Limb (tissue), 2 donors: ENCODE measurements around the gene GUCY2D.

ENCODE experiments used
- DNase-seq, 2 donors: peaks; one replicate each; pipeline ENCODE4 v3.0.0-alpha.2; 2016; ENCODE audit errors: extremely low spot score in 2 of 2

GUCY2D gene

DNA sequence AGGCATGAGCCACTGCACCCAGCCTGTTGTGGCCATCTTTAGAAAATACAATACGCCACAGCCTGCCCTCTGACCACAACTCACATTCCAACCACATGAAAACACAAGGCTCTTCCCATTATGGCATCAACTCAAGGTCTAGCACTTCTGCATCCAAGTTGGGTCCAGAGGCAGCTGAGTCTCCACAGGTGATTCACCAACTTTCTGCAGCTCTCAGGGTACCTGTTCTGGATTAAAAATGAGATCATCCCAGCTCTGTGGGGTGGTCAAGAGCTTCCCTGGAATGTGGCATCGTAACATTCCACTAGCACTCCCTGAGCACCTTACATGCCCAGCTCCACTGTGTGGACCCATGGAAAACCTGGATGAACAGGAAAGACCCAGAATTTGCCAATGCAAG is 9.9 kb upstream of the GUCY2D start:
- DNase-seq = no peak

GRCh38 chr17:7992924-7993323 is 9.5 kb upstream of the GUCY2D start:
- DNase-seq = no peak

DNA sequence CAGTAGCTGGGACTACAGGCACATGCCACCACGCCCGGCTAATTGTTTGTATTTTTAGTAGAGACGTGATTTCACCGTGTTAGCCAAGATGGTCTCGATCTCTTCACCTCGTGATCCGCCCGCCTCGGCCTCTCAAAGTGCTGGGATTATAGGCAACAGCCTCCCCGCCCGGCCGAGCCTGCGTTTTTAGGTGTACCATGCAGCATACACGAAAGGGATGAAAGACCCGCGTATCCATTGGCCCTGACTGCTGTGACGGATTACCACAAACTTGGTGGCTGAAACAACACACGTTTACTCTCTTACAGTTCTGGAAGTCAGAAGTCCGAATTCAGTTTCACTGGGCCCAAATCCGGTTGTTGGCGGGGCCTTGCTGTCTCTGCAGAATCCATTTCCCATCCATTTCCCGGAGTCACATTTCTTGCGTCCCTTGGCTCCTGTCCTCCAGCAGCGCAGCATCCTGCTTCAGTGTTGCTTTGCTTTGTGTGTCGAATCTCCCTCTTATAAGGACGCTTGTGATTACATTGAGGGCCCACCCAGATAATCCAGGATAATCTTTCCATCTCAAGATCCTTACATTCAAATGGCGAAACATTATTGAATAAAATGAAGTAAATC is 8.3 kb upstream of the GUCY2D start:
- no peak for DNase-seq

DNA sequence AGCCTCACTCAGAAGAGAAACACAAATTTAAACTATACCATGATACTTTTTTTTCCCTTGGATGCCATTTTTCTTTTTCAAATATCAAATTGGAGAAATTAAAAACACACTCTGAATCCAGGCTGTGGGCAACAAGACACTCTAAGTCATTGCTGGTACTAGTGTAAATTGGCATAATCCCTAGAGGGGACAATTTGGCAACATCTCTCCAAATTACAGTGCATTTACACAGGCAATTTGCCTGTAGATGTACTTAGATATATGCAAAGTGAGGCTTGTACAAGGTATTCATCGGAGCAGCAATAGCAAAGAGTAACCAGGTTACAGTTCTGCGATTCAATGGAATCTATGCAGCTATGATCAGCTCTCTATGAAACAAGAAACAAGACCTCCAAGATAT is 6.7 kb upstream of the GUCY2D start:
- DNase-seq = no peak

DNA sequence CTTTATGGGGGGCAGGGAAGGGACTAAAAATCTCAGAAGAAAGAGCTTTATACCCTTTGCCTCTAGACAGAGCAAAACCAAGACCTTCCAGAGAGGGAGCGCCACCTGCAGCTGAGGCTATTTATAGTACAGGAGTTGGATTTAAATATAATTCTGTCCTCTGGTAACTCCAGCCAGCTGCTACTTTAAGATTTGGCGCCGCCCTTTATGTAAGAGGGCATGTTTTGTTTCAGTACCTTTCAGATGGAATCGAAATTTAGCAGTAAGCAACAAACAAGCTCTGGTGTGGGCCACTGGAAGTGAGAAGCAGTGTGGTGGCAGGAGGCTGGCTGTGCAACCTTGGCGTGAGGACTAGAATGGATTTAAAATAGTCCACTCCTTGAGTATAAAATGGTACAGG is 5.2 kb upstream of the GUCY2D start:
- no peak for DNase-seq

DNA sequence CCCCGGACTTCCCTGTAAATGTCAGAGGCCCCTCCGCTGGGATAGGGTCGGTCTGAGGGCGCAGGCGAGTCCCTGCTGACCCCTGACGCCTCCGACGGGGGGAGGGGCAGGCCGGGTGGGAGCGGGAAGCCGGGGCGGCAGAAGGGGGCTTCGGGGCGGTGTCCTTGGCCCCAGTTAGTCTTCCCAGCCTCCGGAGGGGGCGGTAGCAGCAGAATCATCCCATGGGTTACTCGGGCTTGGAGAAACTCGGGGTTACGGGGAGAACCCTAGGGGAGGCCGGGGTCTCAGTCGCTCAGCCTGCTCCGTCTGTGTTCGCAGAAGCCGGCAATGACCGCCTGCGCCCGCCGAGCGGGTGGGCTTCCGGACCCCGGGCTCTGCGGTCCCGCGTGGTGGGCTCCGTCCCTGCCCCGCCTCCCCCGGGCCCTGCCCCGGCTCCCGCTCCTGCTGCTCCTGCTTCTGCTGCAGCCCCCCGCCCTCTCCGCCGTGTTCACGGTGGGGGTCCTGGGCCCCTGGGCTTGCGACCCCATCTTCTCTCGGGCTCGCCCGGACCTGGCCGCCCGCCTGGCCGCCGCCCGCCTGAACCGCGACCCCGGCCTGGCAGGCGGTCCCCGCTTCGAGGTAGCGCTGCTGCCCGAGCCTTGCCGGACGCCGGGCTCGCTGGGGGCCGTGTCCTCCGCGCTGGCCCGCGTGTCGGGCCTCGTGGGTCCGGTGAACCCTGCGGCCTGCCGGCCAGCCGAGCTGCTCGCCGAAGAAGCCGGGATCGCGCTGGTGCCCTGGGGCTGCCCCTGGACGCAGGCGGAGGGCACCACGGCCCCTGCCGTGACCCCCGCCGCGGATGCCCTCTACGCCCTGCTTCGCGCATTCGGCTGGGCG is 542 bp downstream of the GUCY2D start:
- peak in 1 of 2 donors; percentile 43 for DNase-seq

DNA sequence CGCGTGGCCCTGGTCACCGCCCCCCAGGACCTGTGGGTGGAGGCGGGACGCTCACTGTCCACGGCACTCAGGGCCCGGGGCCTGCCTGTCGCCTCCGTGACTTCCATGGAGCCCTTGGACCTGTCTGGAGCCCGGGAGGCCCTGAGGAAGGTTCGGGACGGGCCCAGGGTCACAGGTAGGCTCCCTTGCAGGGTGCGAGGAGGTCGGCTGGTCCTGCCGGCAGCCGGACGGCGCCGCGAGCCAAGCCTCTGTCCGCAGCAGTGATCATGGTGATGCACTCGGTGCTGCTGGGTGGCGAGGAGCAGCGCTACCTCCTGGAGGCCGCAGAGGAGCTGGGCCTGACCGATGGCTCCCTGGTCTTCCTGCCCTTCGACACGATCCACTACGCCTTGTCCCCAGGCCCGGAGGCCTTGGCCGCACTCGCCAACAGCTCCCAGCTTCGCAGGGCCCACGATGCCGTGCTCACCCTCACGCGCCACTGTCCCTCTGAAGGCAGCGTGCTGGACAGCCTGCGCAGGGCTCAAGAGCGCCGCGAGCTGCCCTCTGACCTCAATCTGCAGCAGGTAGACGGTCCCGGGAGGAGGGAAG is 1.3 kb downstream of the GUCY2D start:
- DNase-seq = no peak

GRCh38 chr17:8004899-8005298 is 2.5 kb downstream of the GUCY2D start:
- DNase-seq = no peak

GRCh38 chr17:8005357-8005756 is 2.9 kb downstream of the GUCY2D start:
- no peak for DNase-seq

GRCh38 chr17:8005967-8006730 is 3.7 kb downstream of the GUCY2D start:
- DNase-seq = no peak

DNA sequence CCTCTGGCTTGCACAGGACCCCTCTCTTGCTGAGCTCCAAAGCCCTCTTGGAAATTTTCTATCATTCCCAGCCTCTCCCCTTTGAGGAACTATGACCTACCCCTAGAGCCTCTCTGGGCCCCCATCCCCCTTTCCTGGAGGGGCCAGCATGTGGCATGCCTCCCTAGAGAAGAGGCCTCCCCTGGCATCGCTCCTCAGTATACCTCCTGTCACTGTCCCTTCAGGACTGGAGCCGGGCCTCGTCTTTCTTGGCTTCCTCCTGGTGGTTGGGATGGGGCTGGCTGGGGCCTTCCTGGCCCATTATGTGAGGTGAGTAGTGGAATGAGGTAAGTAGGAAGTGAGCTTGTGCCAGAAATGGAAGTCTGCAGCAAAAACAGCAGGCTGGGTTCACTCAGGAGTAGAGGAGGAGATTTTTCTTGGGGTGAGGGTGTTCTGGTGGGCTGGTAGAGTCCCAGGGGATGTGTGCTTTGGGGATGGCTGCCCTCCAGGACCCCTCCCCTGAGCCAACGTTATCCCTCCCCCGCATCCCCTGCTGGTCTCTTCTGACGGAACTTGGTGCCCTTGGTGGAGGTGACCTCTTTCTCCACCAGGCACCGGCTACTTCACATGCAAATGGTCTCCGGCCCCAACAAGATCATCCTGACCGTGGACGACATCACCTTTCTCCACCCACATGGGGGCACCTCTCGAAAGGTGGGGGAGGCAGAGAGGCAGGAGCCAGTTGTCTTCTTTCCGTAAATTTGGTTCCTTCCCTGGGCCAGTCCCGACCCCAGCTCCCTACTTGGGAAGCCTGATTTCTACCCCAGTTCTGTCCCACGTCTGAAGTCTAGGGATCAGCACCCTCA is 4.6 kb downstream of the GUCY2D start:
- no peak for DNase-seq

GRCh38 chr17:8007836-8008235 is 5.4 kb downstream of the GUCY2D start:
- no peak for DNase-seq

- no peak for DNase-seq
Observed at GRCh38 chr17:8012045-8012580, 9.7 kb downstream of the GUCY2D start.

DNA sequence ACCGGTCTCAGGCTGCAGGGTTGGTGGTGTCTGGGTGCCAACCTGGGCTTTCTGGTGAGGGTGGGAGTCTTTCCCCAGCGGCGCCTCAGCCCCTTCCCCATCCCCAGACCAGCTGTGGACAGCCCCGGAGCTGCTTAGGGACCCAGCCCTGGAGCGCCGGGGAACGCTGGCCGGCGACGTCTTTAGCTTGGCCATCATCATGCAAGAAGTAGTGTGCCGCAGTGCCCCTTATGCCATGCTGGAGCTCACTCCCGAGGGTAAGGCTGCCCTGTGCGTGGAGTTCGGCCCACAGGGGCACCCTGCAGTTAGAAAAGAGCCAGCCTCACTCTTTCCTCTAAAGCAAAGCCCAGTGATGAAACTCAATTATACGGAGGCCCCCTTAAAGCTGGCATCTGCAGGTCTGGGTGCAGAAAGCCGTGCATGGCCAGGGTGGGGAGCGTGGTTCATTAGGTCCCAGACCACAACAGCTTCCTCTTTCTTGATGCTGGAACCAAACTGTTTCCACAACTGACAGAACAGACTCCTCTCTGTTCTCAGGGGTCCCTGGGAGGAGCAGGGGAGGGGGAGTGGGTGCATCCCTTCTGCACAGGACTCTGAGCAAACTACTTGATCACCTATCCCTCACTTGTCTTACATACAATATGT is 10.7 kb downstream of the GUCY2D start:
- DNase-seq = no peak

DNA sequence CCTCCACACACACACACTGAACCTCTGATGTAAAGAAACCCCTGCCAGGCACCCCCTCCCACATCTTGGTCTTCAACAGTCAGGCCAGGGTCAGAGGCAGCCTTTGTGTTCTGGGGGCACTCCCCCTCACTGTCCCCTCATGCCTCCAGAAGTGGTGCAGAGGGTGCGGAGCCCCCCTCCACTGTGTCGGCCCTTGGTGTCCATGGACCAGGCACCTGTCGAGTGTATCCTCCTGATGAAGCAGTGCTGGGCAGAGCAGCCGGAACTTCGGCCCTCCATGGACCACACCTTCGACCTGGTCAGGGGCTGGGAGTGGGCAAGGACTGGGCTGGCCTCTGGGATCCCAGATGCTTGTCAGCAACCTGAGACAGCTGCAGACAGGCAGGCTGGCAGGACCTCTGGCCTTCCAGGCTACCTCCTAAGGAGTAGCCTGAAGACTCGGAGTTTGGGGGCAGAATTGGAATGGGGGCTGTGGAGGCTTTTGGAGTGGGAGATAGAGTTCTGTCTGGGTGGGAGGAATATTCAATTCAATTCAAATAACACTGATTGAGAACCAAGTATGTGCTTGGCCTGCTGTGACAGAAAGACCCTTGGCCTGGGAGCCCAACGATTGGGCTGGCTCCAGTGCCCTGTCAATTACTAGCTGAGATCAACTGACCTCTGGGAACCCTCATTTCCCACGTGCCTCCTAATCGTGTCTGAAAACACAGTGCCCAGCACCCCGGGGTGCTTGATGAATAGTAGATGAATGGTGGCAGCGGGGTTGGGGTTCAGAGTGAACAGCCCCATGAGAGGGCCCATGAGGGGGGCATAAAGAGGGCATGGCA is 11.5 kb downstream of the GUCY2D start:
- DNase-seq = no peak

DNA sequence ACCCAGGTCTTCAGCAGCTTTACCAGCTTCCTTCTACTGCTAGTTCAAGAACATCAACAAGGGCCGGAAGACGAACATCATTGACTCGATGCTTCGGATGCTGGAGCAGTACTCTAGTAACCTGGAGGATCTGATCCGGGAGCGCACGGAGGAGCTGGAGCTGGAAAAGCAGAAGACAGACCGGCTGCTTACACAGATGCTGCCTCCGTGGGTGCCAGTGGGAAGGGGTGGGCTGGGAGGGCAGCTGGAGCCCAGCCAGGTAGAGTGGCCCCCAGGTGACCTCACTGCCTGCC is 12.1 kb downstream of the GUCY2D start:
- DNase-seq = no peak

GRCh38 chr17:8015236-8015956 is 13.0 kb downstream of the GUCY2D start:
- DNase-seq = no peak

GRCh38 chr17:8015957-8016631 is 13.7 kb downstream of the GUCY2D start:
- peak in 1 of 2 donors; percentile 62 for DNase-seq
